ENCODE results near the gene PNLIPRP1. TPM values are rescaled to one million over a fixed set of nuclear protein-coding genes. Genes with fewer than 3 reads are reported as not detected.

The PNLIPRP1 gene
- total and polyA plus RNA-seq, 5 donors = 0.07 to 0.45 TPM; not detected in 3

DNA sequence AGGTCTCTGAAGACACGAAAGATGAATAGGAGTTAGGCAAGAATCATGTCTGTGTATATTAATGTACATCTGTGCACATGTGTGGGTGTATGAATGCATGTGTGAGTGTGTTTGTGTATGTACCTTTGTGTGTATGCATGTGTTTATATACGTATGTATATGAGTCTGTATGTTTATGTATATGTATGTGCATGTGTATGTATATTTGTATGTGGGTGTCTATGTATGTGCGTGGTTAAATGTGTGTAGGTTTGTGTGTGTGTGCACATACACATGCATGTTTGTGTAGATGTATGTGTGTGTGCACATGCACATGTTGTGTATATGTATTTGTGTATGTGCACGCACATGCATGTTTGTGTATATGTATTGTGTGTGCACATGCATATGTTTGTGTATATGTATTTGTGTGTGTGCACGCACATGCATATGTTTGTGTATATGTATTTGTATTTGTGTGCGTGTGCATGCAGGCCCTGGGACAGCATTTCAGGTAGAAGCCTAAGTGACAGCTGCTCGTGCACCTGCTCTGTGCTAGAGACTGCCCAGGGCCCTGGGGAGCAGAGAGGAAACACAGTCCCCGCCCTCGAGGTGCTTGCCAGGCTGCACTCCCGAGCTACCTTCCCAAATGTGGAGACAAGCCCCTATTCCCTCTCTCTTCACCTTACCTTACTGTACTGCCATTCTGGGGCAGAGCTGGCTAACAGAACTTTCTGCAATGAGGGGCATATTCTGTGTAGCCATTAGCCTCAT is 12.1 kb downstream of the PNLIPRP1 start:
- intact Hi-C loops (cut with DNase I) = no loop called here
- H3K4me1 ChIP-seq (ENCODE audit: control insufficient read depth, insufficient read depth, low read length) = no peaks in the 10 kb centered on the region
- H3K9me3 ChIP-seq (ENCODE audit: control insufficient read depth, low read length) = no peaks in the 10 kb centered on the region
- no peaks in the 10 kb centered on the region for H3K27me3 ChIP-seq (ENCODE audit: control insufficient read depth, insufficient read depth)
- no peak overlapping the region for H3K27ac ChIP-seq (ENCODE audit: low read length)
- DNase-seq (no peak), ATAC-seq (no peak)
- WGBS = 80% methylated on average over 10 of the region's 10 CpGs
- no peak overlapping the region for H3K4me3 ChIP-seq (ENCODE audit: low read length)

DNA sequence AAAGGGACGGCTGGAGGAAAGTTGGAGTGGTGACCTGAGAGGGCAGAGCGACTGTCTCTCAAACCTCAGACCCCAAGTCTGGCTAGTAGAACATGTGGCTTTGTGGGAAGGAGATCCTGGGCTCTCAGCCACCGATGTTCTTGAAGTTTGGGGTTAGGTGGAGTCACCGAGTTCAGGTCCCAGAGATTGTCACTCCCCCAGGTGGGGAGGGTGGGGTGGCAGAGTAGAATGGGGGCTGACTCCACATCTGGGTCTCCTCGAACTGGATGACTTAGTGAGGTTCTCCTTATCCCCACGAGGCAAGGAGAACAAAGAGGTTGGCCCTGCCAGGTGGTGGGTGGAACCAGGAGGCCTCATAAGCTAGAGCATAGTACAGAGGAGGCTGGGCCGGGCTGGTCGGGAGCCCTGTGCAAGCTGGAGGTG is 15.3 kb downstream of the PNLIPRP1 start:
- Histone ChIP-seq H3K4me1 (ENCODE audit: control insufficient read depth, insufficient read depth, low read length) (no peaks in the 10 kb centered on the region), H3K27ac (ENCODE audit: low read length) (no peak overlapping the region), H3K9me3 (ENCODE audit: control insufficient read depth, low read length) (no peaks in the 10 kb centered on the region), H3K4me3 (ENCODE audit: low read length) (no peak overlapping the region), H3K27me3 (ENCODE audit: control insufficient read depth, insufficient read depth) (no peaks in the 10 kb centered on the region)
- intact Hi-C loops (cut with DNase I) = no loop called here
- DNase-seq (no peak), ATAC-seq (no peak)
- 70% methylated on average over 8 of the region's 8 CpGs for WGBS

- Histone ChIP-seq H3K9me3 (ENCODE audit: control insufficient read depth, low read length) (no peaks in the 10 kb centered on the region), H3K4me1 (ENCODE audit: control insufficient read depth, insufficient read depth, low read length) (no peaks in the 10 kb centered on the region), H3K27me3 (ENCODE audit: control insufficient read depth, insufficient read depth) (no peaks in the 10 kb centered on the region), H3K27ac (ENCODE audit: low read length) (no peak overlapping the region), H3K4me3 (ENCODE audit: low read length) (no peak overlapping the region)
- 70% methylated on average over 6 of the region's 6 CpGs for WGBS
- DNase-seq (no peak), ATAC-seq (no peak)
- intact Hi-C loops (cut with DNase I) = no loop called here
Measured at GRCh38 chr10:116607336-116607735, 16.6 kb downstream of the PNLIPRP1 start.

DNA sequence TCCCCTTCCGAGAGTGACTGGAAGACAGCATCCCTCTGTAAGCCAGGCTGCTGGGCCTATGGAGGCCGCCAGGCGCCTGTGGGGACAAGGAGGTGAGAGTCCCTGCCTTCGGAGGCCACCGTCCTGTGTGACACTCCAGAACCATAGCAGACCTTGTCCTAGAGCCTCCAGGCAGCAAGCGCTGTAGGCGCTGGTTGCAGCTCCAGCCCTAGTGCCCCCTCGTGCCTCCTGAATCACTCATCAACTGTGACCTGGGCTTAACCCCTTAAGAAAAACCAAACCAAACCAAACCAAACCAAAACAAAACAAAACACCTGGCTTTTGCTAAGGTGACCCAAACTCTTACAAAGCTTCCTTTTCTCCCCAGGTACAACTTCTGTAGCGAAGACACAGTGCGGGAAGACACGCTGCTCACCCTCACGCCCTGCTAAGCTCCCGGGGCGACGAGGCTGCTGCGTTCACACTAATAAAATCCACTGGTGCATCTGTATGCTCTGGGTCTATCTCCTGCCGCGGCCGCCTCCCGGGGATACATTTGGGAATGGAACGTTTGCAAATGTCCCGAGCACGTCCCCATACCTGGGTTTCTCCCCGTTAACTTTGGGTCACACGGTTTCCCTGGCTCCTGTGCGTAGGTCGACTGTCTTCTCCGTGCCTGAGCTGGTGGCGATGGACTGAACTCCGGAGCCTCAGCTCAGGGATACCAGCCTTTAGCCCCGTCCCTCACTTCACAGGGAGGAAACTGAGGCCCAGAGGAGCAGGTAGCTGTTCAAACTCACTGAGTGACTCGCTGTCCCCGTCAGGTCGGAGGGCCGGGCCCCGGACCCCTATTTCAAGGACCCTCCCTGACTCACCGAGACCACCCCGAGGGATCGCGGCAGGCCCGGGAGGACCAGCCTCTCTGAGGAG is 18.2 kb downstream of the PNLIPRP1 start:
- intact Hi-C loops (cut with DNase I) = no loop called here
- Histone ChIP-seq H3K27me3 (ENCODE audit: control insufficient read depth, insufficient read depth) (no peaks in the 10 kb centered on the region), H3K9me3 (ENCODE audit: control insufficient read depth, low read length) (no peaks in the 10 kb centered on the region), H3K4me3 (ENCODE audit: low read length) (peak overlapping the region; percentile 28), H3K4me1 (ENCODE audit: control insufficient read depth, insufficient read depth, low read length) (no peaks in the 10 kb centered on the region), H3K27ac (ENCODE audit: low read length) (no peak overlapping the region)
- peak in 1 of 2 donors; percentile 18 for ATAC-seq
- WGBS = 34% methylated on average over 41 of the region's 41 CpGs
- DNase-seq = no peak

DNA sequence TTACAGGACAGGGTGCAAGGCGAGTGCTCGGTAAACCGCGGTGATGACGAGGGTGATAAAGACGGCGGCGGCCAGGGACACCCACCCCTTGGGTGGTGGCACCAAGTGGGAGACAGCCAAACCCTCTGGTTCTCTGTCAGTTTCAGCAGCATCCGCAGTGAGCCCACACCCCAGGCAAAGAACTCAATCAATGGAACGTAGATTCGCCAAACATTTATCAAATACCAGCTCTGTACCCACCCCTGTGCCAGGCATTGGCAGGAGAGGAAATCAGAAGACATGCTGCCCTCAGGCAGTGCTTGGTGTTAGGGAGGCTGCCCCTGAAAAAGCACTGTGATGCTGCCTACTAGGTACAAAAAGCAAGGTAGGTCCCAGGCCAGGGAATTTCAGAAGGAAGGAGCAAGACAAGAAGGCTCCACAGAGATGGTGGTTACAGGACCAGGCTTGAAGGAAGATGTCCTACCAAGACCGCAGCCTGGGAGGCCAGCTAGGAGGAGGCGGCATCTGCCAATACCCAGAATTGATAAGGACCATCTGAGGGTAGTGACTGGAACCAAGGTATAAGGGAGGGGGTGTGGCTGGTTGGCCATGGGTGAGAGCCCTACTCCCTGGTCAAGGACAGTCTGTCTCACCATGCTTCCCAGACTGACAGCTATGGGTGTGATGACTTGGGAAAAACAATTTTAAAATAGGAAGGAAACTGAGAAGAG is 19.8 kb downstream of the PNLIPRP1 start:
- intact Hi-C loops (cut with DNase I) = no loop called here

GRCh38 chr10:116611153-116611545 is 20.4 kb downstream of the PNLIPRP1 start:
- no peak overlapping the region for H3K27ac ChIP-seq (ENCODE audit: low read length)
- WGBS = 76% methylated on average over 3 of the region's 3 CpGs
- no peaks in the 10 kb centered on the region for H3K27me3 ChIP-seq (ENCODE audit: control insufficient read depth, insufficient read depth)
- H3K4me3 ChIP-seq (ENCODE audit: low read length) = no peak overlapping the region
- DNase-seq (no peak), ATAC-seq (no peak)
- intact Hi-C loops (cut with DNase I) = no loop called here
- no peaks in the 10 kb centered on the region for H3K4me1 ChIP-seq (ENCODE audit: control insufficient read depth, insufficient read depth, low read length)
- H3K9me3 ChIP-seq (ENCODE audit: control insufficient read depth, low read length) = no peaks in the 10 kb centered on the region

More for the DNA sequence above, 19.8 kb downstream of the PNLIPRP1 start:
- Histone ChIP-seq H3K27me3 (ENCODE audit: control insufficient read depth, insufficient read depth) (no peaks in the 10 kb centered on the region), H3K4me3 (ENCODE audit: low read length) (no peak overlapping the region), H3K9me3 (ENCODE audit: control insufficient read depth, low read length) (no peaks in the 10 kb centered on the region), H3K27ac (ENCODE audit: low read length) (no peak overlapping the region), H3K4me1 (ENCODE audit: control insufficient read depth, insufficient read depth, low read length) (no peaks in the 10 kb centered on the region)
- whole genome bisulfite sequencing = 96% methylated on average over 13 of the region's 13 CpGs
- DNase-seq = no peak
- ATAC-seq = no peak

DNA sequence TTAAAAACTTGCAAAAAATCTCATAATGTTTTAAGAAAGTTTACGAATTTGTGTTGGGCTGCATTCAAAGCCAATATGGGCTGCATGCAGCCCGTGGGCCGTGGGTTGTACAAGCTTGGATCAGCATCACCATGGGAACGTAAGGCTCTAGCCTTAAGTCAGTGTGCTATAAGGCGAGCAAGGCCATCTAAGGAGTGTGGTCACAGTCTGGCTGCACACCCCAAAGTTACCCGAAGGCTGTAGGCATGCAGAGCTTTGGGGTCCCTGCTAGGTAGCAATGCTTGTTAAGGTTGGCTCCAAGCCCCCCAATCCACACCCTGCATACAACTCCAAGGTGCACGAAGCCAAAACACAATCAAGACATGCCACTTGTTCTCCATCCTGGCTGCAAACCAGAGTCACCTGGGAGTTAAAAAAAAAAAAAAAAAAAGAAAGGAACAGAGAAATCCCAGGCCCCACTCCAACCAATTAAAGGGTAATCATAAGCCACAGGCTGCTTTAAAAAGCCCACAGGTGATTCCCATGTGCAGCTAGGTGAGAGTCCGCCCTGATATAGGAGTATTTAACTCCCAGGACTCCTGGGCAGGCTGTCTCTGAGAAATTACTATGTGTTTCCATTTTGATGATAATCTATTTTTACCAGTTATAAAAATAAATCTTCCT is 21.5 kb downstream of the PNLIPRP1 start:
- Histone ChIP-seq H3K4me3 (ENCODE audit: low read length) (no peak overlapping the region), H3K27me3 (ENCODE audit: control insufficient read depth, insufficient read depth) (no peaks in the 10 kb centered on the region), H3K4me1 (ENCODE audit: control insufficient read depth, insufficient read depth, low read length) (no peaks in the 10 kb centered on the region), H3K9me3 (ENCODE audit: control insufficient read depth, low read length) (no peaks in the 10 kb centered on the region), H3K27ac (ENCODE audit: low read length) (no peak overlapping the region)
- DNase-seq = no peak
- ATAC-seq = no peak
- 92% methylated on average over 8 of the region's 8 CpGs for WGBS
- intact Hi-C loops (cut with DNase I) = no loop called here

DNA sequence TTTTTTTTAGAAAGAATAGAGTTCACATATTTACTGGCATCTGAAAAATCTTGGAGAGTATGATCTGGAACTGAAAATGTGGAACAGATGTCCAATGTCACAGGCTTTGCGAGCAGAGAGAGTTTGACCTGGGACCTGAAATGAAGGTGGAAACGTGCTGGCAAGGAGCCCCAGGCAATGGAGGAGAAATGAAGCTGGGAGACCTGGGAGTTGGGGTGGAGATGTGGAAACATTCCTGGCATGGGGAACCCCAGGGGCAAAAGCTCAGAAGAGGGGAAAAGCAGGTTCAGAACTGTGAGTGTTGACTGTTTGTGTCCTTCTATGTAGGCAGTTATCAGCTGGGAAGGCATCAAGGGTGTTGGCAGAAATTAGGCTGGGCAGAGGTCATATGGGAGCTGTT is 22.7 kb downstream of the PNLIPRP1 start:
- H3K4me1 ChIP-seq (ENCODE audit: control insufficient read depth, insufficient read depth, low read length) = no peaks in the 10 kb centered on the region
- H3K27ac ChIP-seq (ENCODE audit: low read length) = no peak overlapping the region
- DNase-seq (no peak), ATAC-seq (no peak)
- WGBS = 78% methylated on average over 2 of the region's 2 CpGs
- no peaks in the 10 kb centered on the region for H3K27me3 ChIP-seq (ENCODE audit: control insufficient read depth, insufficient read depth)
- no peak overlapping the region for H3K4me3 ChIP-seq (ENCODE audit: low read length)
- H3K9me3 ChIP-seq (ENCODE audit: control insufficient read depth, low read length) = no peaks in the 10 kb centered on the region
- intact Hi-C loops (cut with DNase I) = no loop called here

- H3K4me3 ChIP-seq (ENCODE audit: low read length) = no peak overlapping the region
- ATAC-seq = no peak
- intact Hi-C loops (cut with DNase I) = no loop called here
- no peaks in the 10 kb centered on the region for H3K27me3 ChIP-seq (ENCODE audit: control insufficient read depth, insufficient read depth)
- WGBS = 44% methylated on average over 2 of the region's 2 CpGs
- no peak overlapping the region for H3K27ac ChIP-seq (ENCODE audit: low read length)
- H3K4me1 ChIP-seq (ENCODE audit: control insufficient read depth, insufficient read depth, low read length) = no peaks in the 10 kb centered on the region
- no peaks in the 10 kb centered on the region for H3K9me3 ChIP-seq (ENCODE audit: control insufficient read depth, low read length)
- no peak for DNase-seq
Measured at GRCh38 chr10:116614796-116615195, 24.0 kb downstream of the PNLIPRP1 start.

GRCh38 chr10:116615199-116615776 is 24.5 kb downstream of the PNLIPRP1 start:
- Histone ChIP-seq H3K4me3 (ENCODE audit: low read length) (no peak overlapping the region), H3K9me3 (ENCODE audit: control insufficient read depth, low read length) (no peaks in the 10 kb centered on the region), H3K4me1 (ENCODE audit: control insufficient read depth, insufficient read depth, low read length) (no peaks in the 10 kb centered on the region), H3K27me3 (ENCODE audit: control insufficient read depth, insufficient read depth) (no peaks in the 10 kb centered on the region), H3K27ac (ENCODE audit: low read length) (no peak overlapping the region)
- intact Hi-C loops (cut with DNase I) = no loop called here
- ATAC-seq = no peak
- 84% methylated on average over 3 of the region's 3 CpGs for WGBS
- DNase-seq = no peak

Data from right cardiac atrium (tissue), 5 donors.